Measurements from ENCODE around the gene TPGS1. TPM values are rescaled to one million over a fixed set of nuclear protein-coding genes. Genes with fewer than 3 reads are reported as not detected.

TPGS1 gene
- total RNA-seq, 2 experiments from 2014 or later, result 20.1 to 20.7 TPM

DNA sequence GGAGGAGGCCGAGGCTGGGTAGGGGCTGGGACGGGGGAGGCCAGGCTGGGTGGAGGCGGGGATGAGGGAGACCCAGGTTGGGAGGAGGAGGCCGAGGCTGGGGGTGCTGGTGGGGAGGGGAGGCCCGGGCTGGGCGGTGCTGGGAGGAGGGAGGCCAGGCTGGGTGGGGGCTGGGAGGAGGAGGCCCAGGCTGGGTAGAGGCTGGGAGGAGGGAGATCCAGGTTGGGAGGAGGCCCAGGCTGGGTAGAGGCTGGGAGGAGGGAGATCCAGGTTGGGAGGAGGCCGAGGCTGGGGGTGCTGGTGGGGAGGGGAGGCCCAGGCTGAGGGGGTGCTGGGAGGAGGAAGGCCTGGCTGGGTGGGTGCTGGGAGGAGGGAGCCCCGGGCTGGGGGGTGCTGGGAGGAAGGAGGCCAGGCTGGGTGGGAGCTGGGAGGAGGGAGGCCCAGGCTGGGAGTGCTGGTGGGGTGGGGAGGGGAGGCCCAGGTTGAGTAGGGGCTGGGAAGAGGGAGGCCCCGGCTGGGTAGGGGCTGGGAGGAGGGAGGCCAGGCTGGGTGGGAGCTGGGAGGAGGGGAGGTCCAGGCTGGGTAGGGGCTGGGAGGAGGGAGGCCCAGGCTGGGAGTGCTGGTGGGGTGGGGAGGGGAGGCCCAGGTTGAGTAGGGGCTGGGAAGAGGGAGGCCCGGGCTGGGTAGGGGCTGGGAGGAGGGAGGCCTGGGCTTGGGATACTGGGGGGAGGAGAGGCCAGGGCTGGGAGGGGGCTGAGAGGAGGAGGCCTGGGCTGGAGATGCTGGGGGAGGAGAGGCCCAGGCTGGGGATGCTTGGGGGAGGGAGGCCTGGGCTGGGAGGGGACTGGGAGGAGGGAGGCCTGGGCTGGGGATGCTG lies 10.7 kb downstream of the TPGS1 start:
- Mint-ChIP-seq H3K27ac (no peak overlapping the region), H3K27me3 (ENCODE audit: low read depth) (no peaks in the 10 kb centered on the region), H3K9me3 (ENCODE audit: insufficient read depth) (no peaks in the 10 kb centered on the region), H3K36me3 (ENCODE audit: low read depth) (peaks cover 12% of the 10 kb centered on the region), H3K4me1 (ENCODE audit: low read depth) (peaks cover 9% of the 10 kb centered on the region), H3K4me3 (no peak overlapping the region)
- DNase-seq, result no peak
- ChIA-PET CTCF (interaction anchor here (1.2 kb wide), 3 partner anchors 7 to 14 kb away, joined by 3 to 8 read pairs (median 5); partner anchors contain the start of gene CDC34), POLR2A (interaction anchor here (1.0 kb wide), 1 partner anchor 12 kb away, joined by 3 read pairs; no protein-coding TSS in a partner anchor)
- no peak for ATAC-seq

DNA sequence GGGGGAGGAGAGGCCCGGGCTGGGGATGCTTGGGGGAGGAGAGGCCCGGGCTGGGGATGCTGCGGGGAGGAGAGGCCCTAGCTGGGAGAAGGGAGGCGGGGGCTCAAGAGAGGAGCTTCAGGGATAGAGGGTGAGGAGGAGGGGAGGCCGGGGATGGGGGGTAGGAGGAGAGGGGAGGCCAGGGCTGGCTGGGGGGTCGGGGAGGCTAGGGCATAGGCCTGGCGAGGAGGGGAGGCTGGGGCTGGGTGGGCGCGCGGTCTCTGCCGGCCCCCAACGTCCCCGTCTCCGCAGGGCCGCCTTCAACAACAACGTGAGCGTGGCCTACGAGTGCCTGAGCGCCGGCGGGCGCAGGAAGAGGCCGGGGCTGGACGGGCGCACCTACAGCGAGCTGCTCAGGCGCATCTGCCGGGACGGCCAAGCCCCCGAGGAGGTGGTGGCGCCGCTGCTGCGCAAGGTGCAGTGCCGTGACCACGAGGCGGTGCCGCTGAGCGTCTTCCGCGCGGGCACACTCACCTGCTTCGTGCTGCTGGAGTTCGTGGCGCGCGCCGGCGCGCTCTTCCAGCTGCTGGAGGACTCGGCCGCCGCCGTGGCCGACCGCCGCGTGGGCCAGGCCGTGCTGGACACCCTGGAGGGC lies 11.4 kb downstream of the TPGS1 start:
- peak; percentile 89 for ATAC-seq
- DNase-seq, result peak; percentile 70
- peaks cover 8% of the 10 kb centered on the region for H3K36me3 Mint-ChIP-seq (ENCODE audit: low read depth)
- no peak overlapping the region for H3K27ac Mint-ChIP-seq
- no peak overlapping the region for H3K4me3 Mint-ChIP-seq
- ChIA-PET CTCF (interaction anchor here (1.2 kb wide), 3 partner anchors 8 to 13 kb away, joined by 3 to 8 read pairs (median 5); partner anchors contain the start of gene CDC34), POLR2A (interaction anchor here (1.0 kb wide), 1 partner anchor 12 kb away, joined by 3 read pairs; no protein-coding TSS in a partner anchor)
- peaks cover 7% of the 10 kb centered on the region for H3K4me1 Mint-ChIP-seq (ENCODE audit: low read depth)
- no peaks in the 10 kb centered on the region for H3K27me3 Mint-ChIP-seq (ENCODE audit: low read depth)
- no peaks in the 10 kb centered on the region for H3K9me3 Mint-ChIP-seq (ENCODE audit: insufficient read depth)

DNA sequence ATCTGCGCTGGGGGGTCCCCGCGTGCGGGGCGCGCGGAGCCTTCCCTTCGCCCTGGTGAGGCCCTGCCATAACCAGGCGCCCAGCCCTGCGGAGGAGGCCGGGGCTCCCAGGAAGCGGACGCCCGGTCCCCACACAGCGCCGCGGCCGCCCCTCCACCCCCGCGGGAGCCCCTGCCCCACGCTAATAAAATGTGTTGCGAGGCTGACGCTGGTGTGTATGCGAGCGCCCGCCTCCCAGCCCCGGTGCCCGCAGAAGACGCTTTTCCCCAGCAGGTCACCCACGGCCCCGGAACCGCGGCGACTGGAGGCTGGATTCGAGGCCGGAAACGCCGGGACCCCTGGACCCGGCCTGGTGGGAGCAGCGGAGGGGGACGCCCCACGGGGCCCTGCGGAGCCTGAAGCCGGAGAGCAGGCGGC lies 12.2 kb downstream of the TPGS1 start:
- CTCF ChIA-PET, result interaction anchor here (1.2 kb wide), 3 partner anchors 9 to 12 kb away, joined by 3 to 8 read pairs (median 5); partner anchors contain the start of gene CDC34
- POLR2A ChIA-PET, result no interaction called here
- peaks cover 5% of the 10 kb centered on the region for H3K4me1 Mint-ChIP-seq (ENCODE audit: low read depth)
- H3K4me3 Mint-ChIP-seq, result no peak overlapping the region
- no peaks in the 10 kb centered on the region for H3K9me3 Mint-ChIP-seq (ENCODE audit: insufficient read depth)
- ATAC-seq, result no peak
- DNase-seq, result no peak
- peaks cover 2% of the 10 kb centered on the region for H3K36me3 Mint-ChIP-seq (ENCODE audit: low read depth)
- H3K27ac Mint-ChIP-seq, result no peak overlapping the region
- no peaks in the 10 kb centered on the region for H3K27me3 Mint-ChIP-seq (ENCODE audit: low read depth)

DNA sequence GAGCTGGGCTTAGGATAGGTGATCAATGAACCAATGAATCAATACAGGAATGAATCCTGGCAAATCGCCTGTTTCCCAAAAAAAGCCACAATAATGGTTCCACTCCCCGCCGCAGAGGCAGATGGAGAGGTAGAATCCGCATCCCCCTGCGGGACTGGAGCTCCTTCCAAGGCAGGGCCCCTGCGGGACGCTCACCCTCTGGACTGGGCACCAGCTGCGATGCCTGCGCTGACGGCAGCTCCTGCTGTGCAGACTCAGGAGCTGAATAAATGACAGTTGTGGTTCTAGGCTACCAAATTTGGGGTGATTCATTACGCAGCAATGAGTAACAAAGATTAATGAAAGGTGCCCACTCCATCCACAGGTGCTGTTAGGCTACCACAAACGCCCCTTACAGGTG lies 15.4 kb downstream of the TPGS1 start:
- DNase-seq (no peak), ATAC-seq (no peak)
- Mint-ChIP-seq H3K4me1 (ENCODE audit: low read depth) (no peaks in the 10 kb centered on the region), H3K27ac (no peak overlapping the region), H3K4me3 (no peak overlapping the region), H3K9me3 (ENCODE audit: insufficient read depth) (no peaks in the 10 kb centered on the region), H3K36me3 (ENCODE audit: low read depth) (peaks cover 2% of the 10 kb centered on the region), H3K27me3 (ENCODE audit: low read depth) (peaks cover 4% of the 10 kb centered on the region)
- ChIA-PET POLR2A (interaction anchor here (2.3 to 2.5 kb wide), 2 partner anchors 9 to 11 kb away, joined by 9 to 11 read pairs; partner anchors contain the start of gene CDC34), CTCF (interaction anchor here (3.5 kb wide), 1 partner anchor 12 kb away, joined by 33 read pairs; no protein-coding TSS in a partner anchor)

DNA sequence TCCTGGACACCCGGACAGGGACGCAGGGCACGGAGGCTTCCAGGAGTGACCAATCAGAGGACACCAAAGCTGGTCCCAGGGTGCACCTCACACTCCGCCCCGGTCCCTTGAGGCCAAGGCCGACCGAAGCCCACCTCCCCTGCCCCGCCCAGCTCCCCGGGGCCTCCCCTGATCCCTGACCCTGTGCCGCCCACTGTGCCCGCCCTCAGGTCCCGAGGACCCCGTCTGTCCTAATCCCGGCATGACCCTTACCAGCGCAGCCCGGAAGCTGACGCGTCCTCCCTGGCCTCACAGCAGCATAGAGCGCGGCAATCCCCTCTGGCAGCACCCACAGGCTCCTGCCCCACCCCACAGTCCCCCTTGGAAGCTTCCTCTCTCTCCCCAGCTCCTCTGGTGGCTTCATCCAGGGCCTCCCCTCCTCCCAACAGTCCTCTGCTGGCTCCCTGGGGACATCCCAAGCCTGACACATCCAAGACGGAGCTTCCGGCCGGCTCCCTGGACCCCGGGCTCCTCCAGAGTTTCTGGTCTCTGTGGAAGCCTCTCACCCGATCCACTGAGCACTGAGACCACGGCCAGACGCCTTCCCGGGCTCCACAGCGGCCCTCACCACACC lies 16.9 kb downstream of the TPGS1 start:
- no peak overlapping the region for H3K27ac Mint-ChIP-seq
- DNase-seq (no peak), ATAC-seq (no peak)
- ChIA-PET POLR2A (no interaction called here), CTCF (interaction anchor here (1.0 to 1.4 kb wide), 2 partner anchors 13 to 18 kb away, joined by 3 read pairs; no protein-coding TSS in a partner anchor)
- peaks cover 4% of the 10 kb centered on the region for H3K27me3 Mint-ChIP-seq (ENCODE audit: low read depth)
- no peaks in the 10 kb centered on the region for H3K9me3 Mint-ChIP-seq (ENCODE audit: insufficient read depth)
- H3K36me3 Mint-ChIP-seq (ENCODE audit: low read depth), result peaks cover 2% of the 10 kb centered on the region
- H3K4me3 Mint-ChIP-seq, result no peak overlapping the region
- H3K4me1 Mint-ChIP-seq (ENCODE audit: low read depth), result no peaks in the 10 kb centered on the region

DNA sequence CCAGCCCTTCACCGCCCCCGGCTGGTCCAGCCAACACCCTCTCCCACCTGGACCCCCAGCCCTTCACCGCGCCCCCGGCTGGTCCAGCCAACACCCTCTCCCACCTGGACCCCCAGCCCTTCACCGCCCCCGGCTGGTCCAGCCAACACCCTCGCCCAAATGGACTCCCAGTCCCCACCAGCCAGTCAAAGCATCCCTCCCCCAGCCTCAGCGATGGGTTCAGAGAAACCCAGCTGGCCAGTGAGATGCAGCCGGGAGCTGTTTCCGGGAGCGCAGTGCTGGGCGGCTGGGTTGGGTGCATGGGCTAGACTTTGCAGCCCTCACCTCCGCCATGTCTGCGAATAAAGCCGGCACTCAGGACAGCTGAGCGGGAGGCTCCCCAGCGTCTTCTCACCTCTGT lies 17.7 kb downstream of the TPGS1 start:
- no peaks in the 10 kb centered on the region for H3K9me3 Mint-ChIP-seq (ENCODE audit: insufficient read depth)
- ChIA-PET POLR2A (no interaction called here), CTCF (interaction anchor here (1.4 kb wide), 1 partner anchor 18 kb away, joined by 3 read pairs; no protein-coding TSS in a partner anchor)
- H3K4me1 Mint-ChIP-seq (ENCODE audit: low read depth), result peaks cover under 1% of the 10 kb centered on the region
- ATAC-seq, result no peak
- no peaks in the 10 kb centered on the region for H3K36me3 Mint-ChIP-seq (ENCODE audit: low read depth)
- H3K4me3 Mint-ChIP-seq, result no peak overlapping the region
- DNase-seq, result no peak
- no peak overlapping the region for H3K27ac Mint-ChIP-seq
- H3K27me3 Mint-ChIP-seq (ENCODE audit: low read depth), result peaks cover 4% of the 10 kb centered on the region

DNA sequence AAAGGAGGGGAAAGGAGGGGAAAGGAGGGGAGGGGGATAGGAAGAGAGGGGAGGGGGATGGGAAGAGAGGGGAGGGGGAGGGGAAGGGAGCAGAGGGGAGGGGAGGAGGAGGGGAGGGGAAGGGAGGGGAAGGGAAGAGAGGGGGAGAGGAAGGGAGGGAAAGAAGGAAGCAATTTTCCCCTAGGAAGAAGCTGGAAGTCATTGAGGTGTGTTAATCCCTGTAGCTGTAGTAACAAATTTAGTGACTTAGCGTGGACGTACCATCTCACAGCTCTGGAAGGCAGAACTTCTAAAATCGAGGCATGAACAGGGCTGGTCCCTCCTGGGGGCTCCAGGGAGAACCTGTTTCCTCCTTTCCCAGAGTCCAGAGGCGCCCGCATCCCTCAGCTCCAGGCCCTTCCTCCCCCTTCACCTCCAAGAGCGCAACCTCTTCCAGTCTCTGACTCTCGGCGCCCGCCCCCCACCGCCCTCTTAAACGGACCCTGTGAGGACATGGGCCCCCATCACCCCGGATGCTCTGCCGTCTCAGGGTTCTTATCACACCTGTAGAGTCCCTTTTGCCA lies 18.6 kb downstream of the TPGS1 start:
- ChIA-PET CTCF (no interaction called here), POLR2A (no interaction called here)
- ATAC-seq (no peak), DNase-seq (no peak)
- H3K4me1 Mint-ChIP-seq (ENCODE audit: low read depth), result peaks cover 7% of the 10 kb centered on the region
- no peak overlapping the region for H3K4me3 Mint-ChIP-seq
- no peaks in the 10 kb centered on the region for H3K9me3 Mint-ChIP-seq (ENCODE audit: insufficient read depth)
- H3K36me3 Mint-ChIP-seq (ENCODE audit: low read depth), result no peaks in the 10 kb centered on the region
- no peak overlapping the region for H3K27ac Mint-ChIP-seq
- H3K27me3 Mint-ChIP-seq (ENCODE audit: low read depth), result peaks cover 4% of the 10 kb centered on the region

DNA sequence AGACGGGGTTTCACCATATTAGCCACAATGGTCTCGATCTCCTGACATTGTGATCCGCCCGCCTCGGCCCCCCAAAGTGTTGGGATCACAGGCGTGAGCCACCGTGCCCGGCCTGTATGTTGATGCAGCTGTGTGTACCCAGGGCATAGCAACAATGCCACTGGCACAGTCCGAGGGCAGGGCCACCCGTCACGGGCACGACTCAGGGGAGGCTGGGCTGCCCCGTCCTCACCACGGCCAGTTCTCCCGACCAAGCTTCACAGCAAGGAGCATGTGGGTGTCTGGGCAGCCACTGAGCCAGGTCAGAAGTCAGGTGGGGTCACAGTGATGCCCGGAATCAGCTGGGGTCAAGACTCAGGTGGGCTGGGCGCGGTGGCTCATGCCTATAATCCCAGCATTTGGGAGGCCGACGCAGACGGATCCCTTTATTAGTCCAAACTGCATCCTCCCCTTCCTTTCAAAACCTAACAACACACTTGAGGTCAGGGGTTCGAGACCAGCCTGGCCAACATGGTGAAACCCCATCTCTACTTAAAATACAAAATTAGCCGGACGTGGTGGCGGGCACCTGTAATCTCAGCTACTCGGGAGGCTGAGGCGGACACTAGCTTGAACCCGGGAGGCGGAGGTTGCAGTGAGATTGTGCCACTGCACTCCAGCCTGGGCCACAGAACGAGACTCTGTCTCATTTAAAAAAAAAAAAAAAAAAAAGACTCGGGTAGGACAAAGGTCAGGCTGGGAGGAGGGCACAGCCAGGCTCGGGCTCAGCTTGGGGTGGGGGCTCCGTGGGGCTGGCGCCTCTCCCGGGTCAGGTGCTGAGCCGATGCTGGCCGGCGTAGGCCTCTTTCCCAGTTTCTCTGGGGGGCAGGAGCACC lies 23.1 kb downstream of the TPGS1 start:
- peaks cover 3% of the 10 kb centered on the region for H3K27me3 Mint-ChIP-seq (ENCODE audit: low read depth)
- ATAC-seq (no peak), DNase-seq (no peak)
- peaks cover 4% of the 10 kb centered on the region for H3K36me3 Mint-ChIP-seq (ENCODE audit: low read depth)
- ChIA-PET POLR2A (interaction anchor here (0.7 to 3.2 kb wide), 5 partner anchors 9 to 42 kb away, joined by 3 to 14 read pairs (median 9); partner anchors contain the start of genes BSG and TPGS1), CTCF (interaction anchor here (1.1 to 6.1 kb wide), 3 partner anchors 11 to 23 kb away, joined by 3 to 87 read pairs (median 24); partner anchors contain the start of gene TPGS1)
- H3K9me3 Mint-ChIP-seq (ENCODE audit: insufficient read depth), result no peaks in the 10 kb centered on the region
- peak overlapping the region; percentile 89 for H3K27ac Mint-ChIP-seq
- peak overlapping the region; percentile 78 for H3K4me3 Mint-ChIP-seq
- H3K4me1 Mint-ChIP-seq (ENCODE audit: low read depth), result peaks cover 22% of the 10 kb centered on the region

DNA sequence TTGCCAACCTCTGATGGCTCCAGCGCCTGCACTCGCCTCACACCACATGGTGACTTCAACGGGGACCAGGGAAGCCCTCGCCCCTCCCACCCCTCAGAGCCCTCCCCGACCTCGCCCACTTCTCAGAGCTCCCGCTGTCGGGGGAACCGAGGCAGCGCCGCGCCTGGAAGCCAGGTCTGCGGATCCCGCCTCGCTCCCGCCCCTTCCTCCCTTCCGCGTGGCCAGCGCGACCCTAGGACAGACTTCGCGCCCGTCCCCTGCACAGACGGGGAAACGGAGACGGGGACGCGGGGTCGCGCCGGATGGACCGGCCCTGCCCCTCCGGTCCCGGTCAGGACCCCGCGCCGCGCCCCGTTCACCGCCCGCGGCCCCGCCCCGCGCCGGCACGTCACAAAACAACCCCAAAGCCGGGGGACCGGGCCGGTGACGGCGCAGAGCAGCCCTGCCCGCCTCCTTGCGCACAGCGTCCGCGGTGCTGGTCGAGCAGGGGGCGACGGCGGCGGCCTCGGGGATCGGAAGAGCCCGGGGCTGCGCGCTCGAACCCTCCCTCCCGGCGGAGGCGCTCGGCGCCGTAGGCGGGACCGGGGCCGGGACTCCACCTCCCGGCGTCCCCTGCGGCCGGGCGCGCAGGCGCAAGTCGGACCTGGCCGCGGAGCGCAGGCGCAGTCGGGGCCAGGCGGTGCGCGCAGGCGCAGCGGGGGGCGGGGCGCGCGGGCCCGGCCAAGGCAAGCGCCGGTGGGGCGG lies 23.9 kb downstream of the TPGS1 start:
- ATAC-seq, result peak; percentile 80

More for the DNA sequence above, 23.9 kb downstream of the TPGS1 start:
- no peaks in the 10 kb centered on the region for H3K9me3 Mint-ChIP-seq (ENCODE audit: insufficient read depth)
- peaks cover 2% of the 10 kb centered on the region for H3K27me3 Mint-ChIP-seq (ENCODE audit: low read depth)
- peak overlapping the region; percentile 78 for H3K4me3 Mint-ChIP-seq
- peaks cover 6% of the 10 kb centered on the region for H3K36me3 Mint-ChIP-seq (ENCODE audit: low read depth)
- peak; percentile 88 for DNase-seq
- peak overlapping the region; percentile 89 for H3K27ac Mint-ChIP-seq
- CTCF ChIA-PET, result interaction anchor here (0.7 to 6.1 kb wide), 8 partner anchors 10 to 79 kb away, joined by 3 to 87 read pairs (median 4); partner anchors contain the start of genes GZMM and TPGS1
- POLR2A ChIA-PET, result interaction anchor here (1.2 to 3.2 kb wide), 8 partner anchors 9 to 41 kb away, joined by 3 to 19 read pairs (median 8); partner anchors contain the start of genes BSG, GZMM and TPGS1
- peaks cover 22% of the 10 kb centered on the region for H3K4me1 Mint-ChIP-seq (ENCODE audit: low read depth)

Data from activated CD8-positive, alpha-beta T cell treated with anti-CD3 and anti-CD28 coated beads, Interleukin-2, amount 10 ng/mL, durations not matched to agents 7 days and 5 days (primary cell).